NCI-H146 treated with DMSO at 0.1 percent for 48 hours (cell line): ENCODE measurements around the gene TRAF3IP3.

Experiments used
- DNase-seq: peaks from one replicate; lab custom pipeline; 2025; ENCODE audit not compliant: unreplicated experiment; lab: John Stamatoyannopoulos, UW

TRAF3IP3 gene

GRCh38 chr1:209797978-209798639 lies 42.3 kb downstream of the TRAF3IP3 start:
- DNase-seq, result no peak

- no peak for DNase-seq
Observed at GRCh38 chr1:209800984-209801834, 45.4 kb downstream of the TRAF3IP3 start.

- no peak for DNase-seq
Observed at GRCh38 chr1:209802117-209802779, 46.4 kb downstream of the TRAF3IP3 start.

GRCh38 chr1:209802780-209803152 lies 46.9 kb downstream of the TRAF3IP3 start:
- DNase-seq, result no peak

- DNase-seq, result no peak
Observed at GRCh38 chr1:209803568-209803967, 47.7 kb downstream of the TRAF3IP3 start.

- DNase-seq, result no peak
Observed at GRCh38 chr1:209805341-209805781, 49.5 kb downstream of the TRAF3IP3 start.

- DNase-seq, result peak; percentile 85
Observed at GRCh38 chr1:209805875-209806760, 50.3 kb downstream of the TRAF3IP3 start, which contains the start of gene IRF6. Gene IRF6 (minus strand): TSS chr1:209806142. CDS start chr1:209801413, 4,729 bp downstream.

- no peak for DNase-seq
Observed at GRCh38 chr1:209807509-209807908, 51.7 kb downstream of the TRAF3IP3 start.

GRCh38 chr1:209808059-209808581 lies 52.3 kb downstream of the TRAF3IP3 start:
- DNase-seq, result peak; percentile 9

- no peak for DNase-seq
Observed at GRCh38 chr1:209809611-209810010, 53.8 kb downstream of the TRAF3IP3 start.

- DNase-seq, result peak; percentile 90
Observed at GRCh38 chr1:209810783-209811182, 54.9 kb downstream of the TRAF3IP3 start.

GRCh38 chr1:209813902-209814301 lies 58.0 kb downstream of the TRAF3IP3 start:
- no peak for DNase-seq

- DNase-seq, result no peak
Observed at GRCh38 chr1:209815490-209815889, 59.6 kb downstream of the TRAF3IP3 start.

- DNase-seq, result no peak
Observed at GRCh38 chr1:209815931-209816341, 60.1 kb downstream of the TRAF3IP3 start.

- no peak for DNase-seq
Observed at GRCh38 chr1:209816923-209817322, 61.1 kb downstream of the TRAF3IP3 start.

- DNase-seq, result no peak
Observed at GRCh38 chr1:209817691-209818090, 61.8 kb downstream of the TRAF3IP3 start.

- no peak for DNase-seq
Observed at GRCh38 chr1:209819058-209819457, 63.2 kb downstream of the TRAF3IP3 start.

GRCh38 chr1:209820986-209821385 lies 65.1 kb downstream of the TRAF3IP3 start:
- DNase-seq, result no peak

- peak; percentile 10 for DNase-seq
Observed at GRCh38 chr1:209822706-209823105, 66.9 kb downstream of the TRAF3IP3 start.
